Measurements from ENCODE around the gene SOX10.

The SOX10 gene

DNA sequence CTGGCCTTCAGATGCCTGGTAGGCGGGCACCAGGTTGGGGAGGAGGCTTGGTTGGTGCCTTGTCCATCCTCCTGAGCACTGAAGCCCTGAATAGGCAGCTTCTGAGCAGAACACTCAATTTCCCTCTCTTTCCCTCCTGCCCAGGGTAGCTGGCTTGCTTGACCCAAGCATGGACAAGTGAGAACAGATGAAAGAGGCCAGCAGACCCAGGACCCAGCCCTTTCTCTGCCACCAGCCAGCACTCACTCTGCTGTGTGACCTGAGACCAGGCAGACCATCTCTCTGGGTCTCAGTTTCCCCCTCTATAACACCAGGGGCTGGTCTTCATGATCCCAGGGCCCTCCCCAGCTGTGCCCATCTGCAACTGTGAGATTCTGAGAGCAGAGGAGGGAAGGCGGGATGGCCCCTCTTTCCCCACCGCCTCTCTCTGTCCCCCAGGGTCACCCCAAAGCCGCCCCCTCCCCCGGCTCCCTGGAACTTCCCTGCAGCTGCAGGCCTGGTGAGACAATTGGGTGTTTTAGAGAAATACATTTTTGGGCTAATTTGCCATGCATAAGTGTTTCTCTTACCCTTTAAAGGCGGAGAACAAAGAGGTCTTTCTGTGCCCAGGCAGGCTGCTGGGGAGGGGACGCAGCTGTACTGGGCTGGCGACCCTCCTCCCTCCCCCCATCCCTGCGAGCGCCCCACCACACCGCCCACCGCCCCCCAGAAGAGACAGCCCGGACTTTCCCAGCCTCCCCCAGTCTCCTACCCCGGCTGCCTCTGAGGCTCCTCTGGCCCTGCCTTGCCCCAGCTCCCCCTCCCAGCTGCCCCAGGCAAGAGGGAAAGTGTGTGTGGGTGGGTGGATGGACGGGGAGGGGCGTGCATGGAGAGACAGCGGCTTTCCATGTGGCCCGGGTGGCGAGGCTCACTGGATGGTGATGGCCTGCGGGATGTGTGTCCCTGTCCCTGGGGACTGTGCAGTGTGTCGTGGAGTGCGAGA lies 42.1 kb upstream of the SOX10 start:
- no peaks in the 10 kb centered on the region for H3K27me3 ChIP-seq (ENCODE audit: control insufficient read depth, insufficient read depth, low read length)
- H3K9me3 ChIP-seq (ENCODE audit: control insufficient read depth, insufficient read depth, low read length): no peaks in the 10 kb centered on the region
- no peaks in the 10 kb centered on the region for H3K36me3 ChIP-seq (ENCODE audit: control insufficient read depth, insufficient read depth, low read length)
- H3K4me1 ChIP-seq (ENCODE audit: control insufficient read depth, insufficient read depth, low read length): no peaks in the 10 kb centered on the region; the same call in 1 of the 2 replicates
- H3K27ac ChIP-seq (ENCODE audit: low read length): no peak overlapping the region
- DNase-seq (ENCODE audit: low read depth, low spot score): no peak
- WGBS (ENCODE audit: insufficient coverage, insufficient read length): no CpG with 5 or more reads among the region's 22 CpGs
- no peak overlapping the region for H3K4me3 ChIP-seq (ENCODE audit: low read length)

DNA sequence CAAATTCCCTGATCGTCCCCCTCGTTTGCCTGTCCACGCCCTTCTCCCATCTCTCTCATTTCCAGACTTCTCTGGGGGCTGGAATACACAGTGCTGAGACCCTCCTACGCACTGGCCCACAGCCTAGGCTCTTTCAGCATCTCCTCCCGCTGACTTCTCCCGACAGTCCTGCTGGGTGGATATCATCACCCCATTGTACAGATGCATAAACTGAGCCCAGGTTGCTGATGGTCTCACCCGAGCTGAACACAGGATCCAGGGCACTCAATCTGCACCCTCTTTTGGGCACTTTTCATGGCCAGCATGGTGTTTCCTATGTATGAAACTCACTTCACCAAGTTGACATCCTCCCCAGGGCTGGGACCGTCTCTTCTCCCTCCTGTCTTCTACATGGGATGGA lies 41.2 kb upstream of the SOX10 start:
- H3K4me3 ChIP-seq (ENCODE audit: low read length): no peak overlapping the region
- H3K9me3 ChIP-seq (ENCODE audit: control insufficient read depth, insufficient read depth, low read length): no peaks in the 10 kb centered on the region
- no peak for DNase-seq (ENCODE audit: low read depth, low spot score)
- no peaks in the 10 kb centered on the region for H3K36me3 ChIP-seq (ENCODE audit: control insufficient read depth, insufficient read depth, low read length)
- H3K4me1 ChIP-seq (ENCODE audit: control insufficient read depth, insufficient read depth, low read length): no peaks in the 10 kb centered on the region; the same call in 1 of the 2 replicates
- H3K27me3 ChIP-seq (ENCODE audit: control insufficient read depth, insufficient read depth, low read length): no peaks in the 10 kb centered on the region
- no peak overlapping the region for H3K27ac ChIP-seq (ENCODE audit: low read length)
- WGBS (ENCODE audit: insufficient coverage, insufficient read length): 100% methylated on average over 2 of the region's 8 CpGs

DNA sequence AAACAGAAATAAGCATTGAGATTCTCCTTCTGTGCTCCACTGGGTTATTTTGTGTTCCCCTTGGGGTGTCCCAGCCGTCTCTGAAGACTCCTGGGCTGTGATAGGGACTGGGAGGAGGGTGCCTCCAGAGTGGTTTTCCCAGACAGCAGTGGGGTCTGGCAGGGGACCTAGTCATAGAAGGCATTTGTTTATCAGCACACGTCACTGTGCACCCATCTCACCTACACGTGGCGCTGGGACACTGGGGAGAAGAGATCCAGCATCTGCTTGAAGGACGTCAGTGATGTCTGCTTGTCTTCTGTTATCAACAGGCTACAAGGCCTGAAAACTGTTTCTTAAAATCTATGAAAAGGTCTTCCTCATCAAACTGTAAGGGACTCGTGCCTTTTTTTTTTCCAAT lies 38.7 kb upstream of the SOX10 start:
- no peak for DNase-seq (ENCODE audit: low read depth, low spot score)
- no CpG with 5 or more reads among the region's 6 CpGs for WGBS (ENCODE audit: insufficient coverage, insufficient read length)
- H3K4me3 ChIP-seq (ENCODE audit: low read length): no peak overlapping the region
- H3K27ac ChIP-seq (ENCODE audit: low read length): no peak overlapping the region
- H3K9me3 ChIP-seq (ENCODE audit: control insufficient read depth, insufficient read depth, low read length): no peaks in the 10 kb centered on the region
- H3K27me3 ChIP-seq (ENCODE audit: control insufficient read depth, insufficient read depth, low read length): no peaks in the 10 kb centered on the region
- peaks cover 4% of the 10 kb centered on the region for H3K4me1 ChIP-seq (ENCODE audit: control insufficient read depth, insufficient read depth, low read length)
- H3K36me3 ChIP-seq (ENCODE audit: control insufficient read depth, insufficient read depth, low read length): no peaks in the 10 kb centered on the region

DNA sequence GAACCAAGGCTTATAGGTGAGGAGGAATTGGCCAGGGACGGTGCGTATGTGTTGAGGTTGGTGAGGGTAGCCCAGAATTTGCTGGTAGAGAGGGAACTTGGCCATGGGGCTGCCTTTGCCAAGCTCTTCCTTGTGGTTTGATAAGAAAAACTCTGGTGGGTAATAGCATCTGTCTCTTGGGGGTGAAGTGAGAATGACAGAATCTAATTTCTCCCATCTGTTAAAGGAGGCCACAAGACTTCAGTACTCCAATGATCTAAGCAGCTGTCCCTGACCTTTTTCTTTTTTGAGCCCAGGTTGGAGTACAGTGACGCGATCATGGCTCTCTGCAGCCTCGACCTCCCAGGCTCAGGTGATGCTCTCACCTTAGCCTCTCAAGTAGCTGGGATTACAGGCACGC lies 36.9 kb upstream of the SOX10 start:
- Histone ChIP-seq H3K27me3 (ENCODE audit: control insufficient read depth, insufficient read depth, low read length) (no peaks in the 10 kb centered on the region), H3K36me3 (ENCODE audit: control insufficient read depth, insufficient read depth, low read length) (no peaks in the 10 kb centered on the region), H3K4me3 (ENCODE audit: low read length) (no peak overlapping the region), H3K27ac (ENCODE audit: low read length) (no peak overlapping the region), H3K9me3 (ENCODE audit: control insufficient read depth, insufficient read depth, low read length) (no peaks in the 10 kb centered on the region), H3K4me1 (ENCODE audit: control insufficient read depth, insufficient read depth, low read length) (peaks cover 4% of the 10 kb centered on the region)
- no peak for DNase-seq (ENCODE audit: low read depth, low spot score)
- WGBS (ENCODE audit: insufficient coverage, insufficient read length): no CpG with 5 or more reads among the region's 6 CpGs

DNA sequence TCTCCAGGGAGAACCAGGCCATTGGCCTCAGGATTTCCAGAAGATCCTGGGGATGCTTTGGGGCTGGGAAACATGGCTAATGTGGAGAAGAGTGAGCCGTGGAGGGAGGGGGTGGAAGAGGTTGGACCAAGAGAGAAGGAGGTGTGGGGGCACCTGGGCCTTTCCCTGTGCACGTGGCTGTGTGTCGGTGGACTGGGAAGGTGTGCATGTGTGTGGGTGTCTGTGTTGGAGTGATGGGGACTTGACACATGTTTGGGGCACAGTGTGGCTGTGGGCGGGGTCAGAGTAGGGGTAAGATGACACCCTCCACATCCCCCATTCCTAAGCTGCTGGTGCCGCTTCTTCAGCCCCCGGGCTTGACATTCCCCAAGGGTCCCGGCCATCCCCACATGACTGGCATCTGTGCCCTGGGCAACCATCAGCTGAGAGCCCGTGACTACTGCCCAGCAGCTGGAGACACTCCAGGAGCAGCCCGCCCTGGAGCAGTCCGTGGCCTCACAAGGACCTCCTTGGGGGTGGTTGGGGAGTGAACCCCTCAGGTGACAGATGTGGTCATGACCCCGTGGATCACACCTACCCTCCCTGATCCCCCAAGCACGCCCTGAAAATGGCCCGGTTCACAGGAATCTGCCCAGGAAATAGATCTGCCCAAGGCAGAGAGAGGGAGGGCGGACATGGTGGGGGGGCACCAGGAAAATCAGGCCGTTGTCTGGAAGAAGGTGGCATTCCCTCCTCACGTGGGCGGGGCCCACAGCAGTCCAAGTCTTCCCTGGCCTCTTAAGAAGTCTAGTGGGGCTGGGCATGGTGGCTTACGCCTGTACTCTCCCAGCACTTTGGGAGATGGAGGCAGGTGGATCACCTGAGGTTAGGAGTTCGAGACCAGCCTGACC lies 34.8 kb upstream of the SOX10 start:
- Histone ChIP-seq H3K4me1 (ENCODE audit: control insufficient read depth, insufficient read depth, low read length) (peaks cover 4% of the 10 kb centered on the region), H3K4me3 (ENCODE audit: low read length) (no peak overlapping the region; the same call in 1 of the 2 replicates), H3K9me3 (ENCODE audit: control insufficient read depth, insufficient read depth, low read length) (no peaks in the 10 kb centered on the region), H3K27ac (ENCODE audit: low read length) (no peak overlapping the region), H3K36me3 (ENCODE audit: control insufficient read depth, insufficient read depth, low read length) (no peaks in the 10 kb centered on the region), H3K27me3 (ENCODE audit: control insufficient read depth, insufficient read depth, low read length) (no peaks in the 10 kb centered on the region)
- DNase-seq (ENCODE audit: low read depth, low spot score): no peak
- no CpG with 5 or more reads among the region's 19 CpGs for WGBS (ENCODE audit: insufficient coverage, insufficient read length)

DNA sequence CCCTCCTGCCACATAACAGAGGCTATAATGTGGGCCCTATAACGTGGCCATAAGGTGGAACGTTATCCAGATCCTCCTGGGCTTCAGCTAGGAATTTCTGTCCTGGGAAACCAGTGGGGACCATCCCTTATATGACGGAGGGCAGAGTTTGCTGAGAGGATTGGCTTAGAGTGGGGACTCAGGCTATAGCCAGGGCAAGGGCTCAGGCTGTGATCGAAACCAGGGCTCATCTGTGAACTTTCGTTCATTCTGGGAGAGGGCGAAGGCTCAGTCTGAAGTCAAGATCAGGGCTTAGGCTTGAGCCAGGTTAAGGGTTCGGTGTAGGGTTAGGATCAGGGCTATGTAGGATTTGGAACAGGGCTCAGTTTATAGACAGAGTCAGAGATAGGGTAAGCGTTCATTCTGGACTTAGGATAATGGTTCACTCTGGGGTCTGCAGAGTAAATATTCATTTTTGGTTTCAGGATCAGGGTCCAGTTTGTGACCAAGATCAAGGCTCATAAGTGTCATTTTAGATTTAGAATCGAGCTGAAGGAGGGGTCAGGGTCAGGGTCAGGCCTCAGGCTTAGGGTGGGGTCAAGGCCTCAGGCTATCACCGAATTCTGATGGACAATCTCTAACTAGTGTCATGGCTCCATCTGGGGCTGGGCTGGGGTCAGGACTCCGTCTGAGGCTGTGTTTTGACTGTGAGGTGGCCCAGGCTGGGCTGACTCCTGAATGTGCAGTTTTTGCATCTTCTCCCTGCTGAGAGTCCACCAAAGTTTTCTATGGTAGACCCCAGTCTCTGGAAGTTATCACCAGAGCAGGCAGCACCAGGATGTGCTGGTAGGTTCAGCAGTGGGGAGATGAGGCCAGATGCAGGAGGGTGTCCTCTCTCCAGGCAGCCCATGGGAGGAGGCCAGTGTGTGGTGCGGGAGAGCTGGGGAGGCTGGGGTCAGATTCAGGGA lies 33.9 kb upstream of the SOX10 start:
- Histone ChIP-seq H3K9me3 (ENCODE audit: control insufficient read depth, insufficient read depth, low read length) (no peaks in the 10 kb centered on the region), H3K27ac (ENCODE audit: low read length) (no peak overlapping the region), H3K27me3 (ENCODE audit: control insufficient read depth, insufficient read depth, low read length) (no peaks in the 10 kb centered on the region), H3K36me3 (ENCODE audit: control insufficient read depth, insufficient read depth, low read length) (no peaks in the 10 kb centered on the region), H3K4me1 (ENCODE audit: control insufficient read depth, insufficient read depth, low read length) (peaks cover 4% of the 10 kb centered on the region), H3K4me3 (ENCODE audit: low read length) (no peak overlapping the region)
- no CpG with 5 or more reads among the region's 12 CpGs for WGBS (ENCODE audit: insufficient coverage, insufficient read length)
- DNase-seq (ENCODE audit: low read depth, low spot score): no peak

DNA sequence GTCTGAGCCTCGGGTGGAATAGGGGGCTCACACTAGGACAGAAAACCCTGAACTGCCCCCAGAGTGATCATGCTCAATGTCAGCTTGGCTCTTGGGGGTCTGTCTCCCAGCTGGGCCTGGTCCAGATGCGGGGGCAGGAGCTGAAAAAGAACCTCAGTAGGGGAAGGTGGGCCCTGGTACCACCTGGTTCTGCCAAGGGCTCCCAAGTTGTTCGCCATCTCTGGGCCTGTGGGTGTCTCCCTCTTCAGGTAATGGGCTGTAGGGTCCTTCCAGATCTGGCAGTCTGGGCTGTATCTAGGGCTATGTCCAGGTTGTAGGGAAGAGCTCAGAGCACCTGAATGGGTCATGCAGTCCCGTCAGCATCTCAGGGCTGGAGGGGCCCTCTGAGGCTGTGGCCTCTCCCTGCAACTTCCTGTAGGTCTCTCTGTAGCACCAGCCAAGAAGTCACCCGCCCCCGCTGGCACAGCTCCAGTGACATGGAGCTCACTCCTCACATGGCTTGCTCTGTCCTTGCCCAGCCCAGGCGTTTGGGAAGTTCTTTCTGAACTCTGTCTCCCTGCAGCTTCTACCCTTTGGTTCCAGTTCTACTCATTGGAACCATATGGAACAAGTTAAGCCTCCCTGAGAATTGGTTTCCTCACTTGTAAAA lies 33.0 kb upstream of the SOX10 start:
- H3K9me3 ChIP-seq (ENCODE audit: control insufficient read depth, insufficient read depth, low read length): no peaks in the 10 kb centered on the region
- WGBS (ENCODE audit: insufficient coverage, insufficient read length): no CpG with 5 or more reads among the region's 7 CpGs
- DNase-seq (ENCODE audit: low read depth, low spot score): no peak
- no peak overlapping the region for H3K27ac ChIP-seq (ENCODE audit: low read length)
- H3K36me3 ChIP-seq (ENCODE audit: control insufficient read depth, insufficient read depth, low read length): no peaks in the 10 kb centered on the region
- H3K4me3 ChIP-seq (ENCODE audit: low read length): no peak overlapping the region
- H3K4me1 ChIP-seq (ENCODE audit: control insufficient read depth, insufficient read depth, low read length): peaks cover 4% of the 10 kb centered on the region
- H3K27me3 ChIP-seq (ENCODE audit: control insufficient read depth, insufficient read depth, low read length): no peaks in the 10 kb centered on the region

DNA sequence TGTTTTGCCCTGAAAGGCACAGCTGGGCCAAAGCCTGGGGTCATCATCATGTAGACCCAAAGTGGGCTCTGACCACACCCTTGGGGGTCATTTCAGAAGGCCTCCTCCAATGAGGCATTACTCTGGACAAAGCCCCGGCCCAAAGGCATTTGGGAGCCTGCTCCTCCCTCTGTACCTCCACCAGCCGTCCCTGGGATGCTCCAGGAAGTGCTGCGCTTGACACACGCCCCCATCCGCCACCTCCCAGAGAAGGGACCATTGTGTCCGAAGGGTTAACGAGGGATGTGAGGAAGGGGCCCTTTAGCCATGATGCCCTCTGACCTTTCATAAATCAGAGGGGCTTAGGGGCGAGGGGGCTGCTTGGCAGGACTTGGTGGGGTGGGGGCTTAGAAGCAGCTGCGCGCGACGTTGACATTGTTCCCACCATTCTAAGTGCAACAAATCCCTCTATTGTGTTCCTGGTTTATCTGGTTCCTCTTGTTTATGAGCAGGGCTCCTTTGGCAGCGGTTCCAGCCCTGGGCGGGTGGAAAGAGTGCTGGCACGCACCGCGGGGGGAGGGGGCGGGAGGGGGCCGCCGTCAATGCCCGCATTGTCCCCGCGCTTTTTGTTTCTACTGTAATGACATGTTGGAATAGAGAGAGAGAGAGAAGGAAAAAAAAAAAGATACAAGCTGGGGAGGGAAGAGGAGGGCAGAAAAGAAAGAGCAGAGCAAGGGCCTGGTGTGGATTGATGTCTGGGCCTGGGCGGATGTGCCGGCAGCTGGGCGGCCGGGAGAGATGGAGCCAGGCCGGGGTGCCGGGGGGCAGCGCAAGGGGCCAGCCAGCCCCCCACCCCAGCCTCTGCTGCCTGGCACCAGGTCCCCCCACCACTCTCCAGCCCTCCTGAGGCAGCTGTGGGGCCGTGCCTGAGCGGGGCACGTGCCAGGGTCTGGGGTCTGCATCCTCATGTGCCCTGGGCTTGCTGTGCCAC lies 32.1 kb upstream of the SOX10 start:
- WGBS (ENCODE audit: insufficient coverage, insufficient read length): no CpG with 5 or more reads among the region's 33 CpGs
- DNase-seq (ENCODE audit: low read depth, low spot score): no peak
- H3K4me1 ChIP-seq (ENCODE audit: control insufficient read depth, insufficient read depth, low read length): peaks cover 4% of the 10 kb centered on the region
- H3K4me3 ChIP-seq (ENCODE audit: low read length): no peak overlapping the region
- H3K27ac ChIP-seq (ENCODE audit: low read length): no peak overlapping the region
- no peaks in the 10 kb centered on the region for H3K36me3 ChIP-seq (ENCODE audit: control insufficient read depth, insufficient read depth, low read length)
- no peaks in the 10 kb centered on the region for H3K9me3 ChIP-seq (ENCODE audit: control insufficient read depth, insufficient read depth, low read length)
- no peaks in the 10 kb centered on the region for H3K27me3 ChIP-seq (ENCODE audit: control insufficient read depth, insufficient read depth, low read length)

DNA sequence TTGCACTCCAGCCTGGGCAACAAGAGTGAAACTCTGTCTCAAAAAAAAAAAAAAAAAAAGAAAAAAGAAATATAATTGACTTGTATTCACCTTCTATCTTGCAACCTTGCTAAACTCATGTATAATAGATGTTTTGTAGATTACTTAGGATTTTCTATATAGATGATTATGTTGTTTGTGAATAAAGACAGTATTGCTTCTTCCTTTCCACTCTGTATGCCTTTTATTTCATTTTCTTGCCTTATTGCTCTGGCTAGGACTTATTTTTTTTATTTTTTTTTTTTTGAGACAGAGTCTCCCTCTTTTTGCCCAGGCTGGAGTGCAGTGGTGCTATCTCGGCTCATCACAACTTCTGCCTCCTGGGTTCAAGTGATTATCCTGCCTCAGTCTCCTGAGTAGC lies 29.7 kb upstream of the SOX10 start:
- WGBS (ENCODE audit: insufficient coverage, insufficient read length): no CpG with 5 or more reads among the region's 1 CpG
- Histone ChIP-seq H3K9me3 (ENCODE audit: control insufficient read depth, insufficient read depth, low read length) (no peaks in the 10 kb centered on the region), H3K4me1 (ENCODE audit: control insufficient read depth, insufficient read depth, low read length) (peaks cover 2% of the 10 kb centered on the region)

More for the DNA sequence above, 29.7 kb upstream of the SOX10 start:
- Histone ChIP-seq H3K27me3 (ENCODE audit: control insufficient read depth, insufficient read depth, low read length) (no peaks in the 10 kb centered on the region), H3K36me3 (ENCODE audit: control insufficient read depth, insufficient read depth, low read length) (no peaks in the 10 kb centered on the region), H3K27ac (ENCODE audit: low read length) (no peak overlapping the region), H3K4me3 (ENCODE audit: low read length) (no peak overlapping the region)
- DNase-seq (ENCODE audit: low read depth, low spot score): no peak
